ENCODE measurements around the gene ACOD1. TPM values are rescaled to one million over a fixed set of nuclear protein-coding genes. Genes with fewer than 3 reads are reported as not detected.
"Not testable (repeated sequence)": the region's sequence is repeated elsewhere in the genome, so short reads cannot be mapped to it uniquely, and the experiment has no call there.

Gene ACOD1
- total RNA-seq, 1 donor from 2014 or later: not detected

- H3K27ac Mint-ChIP-seq: no peak overlapping the region
- no peak overlapping the region for H3K4me3 Mint-ChIP-seq (ENCODE audit: low read depth)
- H3K27me3 Mint-ChIP-seq (ENCODE audit: low read depth): no peaks in the 10 kb centered on the region
- H3K4me1 Mint-ChIP-seq (ENCODE audit: low read depth): no peaks in the 10 kb centered on the region
- H3K9me3 Mint-ChIP-seq: peaks cover 21% of the 10 kb centered on the region
- intact Hi-C loops (cut with micrococcal nuclease): no loop called here
- no peak for DNase-seq (ENCODE audit: low spot score)
- H3K36me3 Mint-ChIP-seq (ENCODE audit: low read depth): no peaks in the 10 kb centered on the region
Measured at GRCh38 chr13:76958841-76959432, 10.6 kb downstream of the ACOD1 start.

- H3K27me3 Mint-ChIP-seq (ENCODE audit: low read depth); H3K27ac Mint-ChIP-seq; intact Hi-C loops (cut with micrococcal nuclease); H3K4me1 Mint-ChIP-seq (ENCODE audit: low read depth); H3K4me3 Mint-ChIP-seq (ENCODE audit: low read depth); H3K36me3 Mint-ChIP-seq (ENCODE audit: low read depth); DNase-seq (ENCODE audit: low spot score): not testable (repeated sequence)
- H3K9me3 Mint-ChIP-seq: peaks cover 21% of the 10 kb centered on the region
Measured at GRCh38 chr13:76959734-76960133, 11.4 kb downstream of the ACOD1 start.

- intact Hi-C loops (cut with micrococcal nuclease): no loop called here
- H3K9me3 Mint-ChIP-seq: peaks cover under 1% of the 10 kb centered on the region
- H3K27ac Mint-ChIP-seq: no peak overlapping the region
- peaks cover 8% of the 10 kb centered on the region for H3K27me3 Mint-ChIP-seq (ENCODE audit: low read depth)
- H3K36me3 Mint-ChIP-seq (ENCODE audit: low read depth): no peaks in the 10 kb centered on the region
- no peak for DNase-seq (ENCODE audit: low spot score)
- no peak overlapping the region for H3K4me3 Mint-ChIP-seq (ENCODE audit: low read depth)
- no peaks in the 10 kb centered on the region for H3K4me1 Mint-ChIP-seq (ENCODE audit: low read depth)
Measured at GRCh38 chr13:76965759-76966421, 17.6 kb downstream of the ACOD1 start.

GRCh38 chr13:76967031-76967430 lies 18.7 kb downstream of the ACOD1 start:
- H3K9me3 Mint-ChIP-seq: no peaks in the 10 kb centered on the region
- no peaks in the 10 kb centered on the region for H3K4me1 Mint-ChIP-seq (ENCODE audit: low read depth)
- H3K27me3 Mint-ChIP-seq (ENCODE audit: low read depth): peaks cover 13% of the 10 kb centered on the region
- H3K36me3 Mint-ChIP-seq (ENCODE audit: low read depth): no peaks in the 10 kb centered on the region
- intact Hi-C loops (cut with micrococcal nuclease): no loop called here
- no peak overlapping the region for H3K4me3 Mint-ChIP-seq (ENCODE audit: low read depth)
- DNase-seq (ENCODE audit: low spot score): no peak
- no peak overlapping the region for H3K27ac Mint-ChIP-seq

- no peaks in the 10 kb centered on the region for H3K9me3 Mint-ChIP-seq
- H3K36me3 Mint-ChIP-seq (ENCODE audit: low read depth): no peaks in the 10 kb centered on the region
- intact Hi-C loops (cut with micrococcal nuclease): no loop called here
- H3K4me3 Mint-ChIP-seq (ENCODE audit: low read depth): no peak overlapping the region
- no peak overlapping the region for H3K27ac Mint-ChIP-seq
- peaks cover 19% of the 10 kb centered on the region for H3K27me3 Mint-ChIP-seq (ENCODE audit: low read depth)
- no peak for DNase-seq (ENCODE audit: low spot score)
- H3K4me1 Mint-ChIP-seq (ENCODE audit: low read depth): no peaks in the 10 kb centered on the region
Measured at GRCh38 chr13:76968041-76968440, 19.7 kb downstream of the ACOD1 start.

- Mint-ChIP-seq H3K4me3 (ENCODE audit: low read depth) (no peak overlapping the region), H3K4me1 (ENCODE audit: low read depth) (no peaks in the 10 kb centered on the region), H3K27me3 (ENCODE audit: low read depth) (peaks cover 29% of the 10 kb centered on the region), H3K27ac (no peak overlapping the region), H3K36me3 (ENCODE audit: low read depth) (no peaks in the 10 kb centered on the region), H3K9me3 (no peaks in the 10 kb centered on the region)
- intact Hi-C loops (cut with micrococcal nuclease): loop anchor here (10.0 kb wide), 1 partner anchor 145 kb away; no protein-coding TSS in a partner anchor
- DNase-seq (ENCODE audit: low spot score): no peak
Measured at GRCh38 chr13:76969488-76970365, 21.4 kb downstream of the ACOD1 start.

GRCh38 chr13:76971215-76971614 lies 22.9 kb downstream of the ACOD1 start:
- no peak for DNase-seq (ENCODE audit: low spot score)
- Mint-ChIP-seq H3K36me3 (ENCODE audit: low read depth) (no peaks in the 10 kb centered on the region), H3K27me3 (ENCODE audit: low read depth) (peaks cover 29% of the 10 kb centered on the region), H3K27ac (no peak overlapping the region), H3K4me3 (ENCODE audit: low read depth) (no peak overlapping the region), H3K4me1 (ENCODE audit: low read depth) (peaks cover 1% of the 10 kb centered on the region), H3K9me3 (no peaks in the 10 kb centered on the region)
- intact Hi-C loops (cut with micrococcal nuclease): loop anchor here (10.0 kb wide), 1 partner anchor 146 kb away; no protein-coding TSS in a partner anchor

GRCh38 chr13:76971851-76972829 lies 23.8 kb downstream of the ACOD1 start:
- Mint-ChIP-seq H3K27ac (no peak overlapping the region), H3K27me3 (ENCODE audit: low read depth) (peaks cover 32% of the 10 kb centered on the region), H3K9me3 (no peaks in the 10 kb centered on the region), H3K4me1 (ENCODE audit: low read depth) (peaks cover 10% of the 10 kb centered on the region), H3K4me3 (ENCODE audit: low read depth) (no peak overlapping the region), H3K36me3 (ENCODE audit: low read depth) (no peaks in the 10 kb centered on the region)
- intact Hi-C loops (cut with micrococcal nuclease): loop anchor here (10.0 kb wide), 1 partner anchor 147 kb away; no protein-coding TSS in a partner anchor
- no peak for DNase-seq (ENCODE audit: low spot score)

- peaks cover 35% of the 10 kb centered on the region for H3K27me3 Mint-ChIP-seq (ENCODE audit: low read depth)
- no peak overlapping the region for H3K4me3 Mint-ChIP-seq (ENCODE audit: low read depth)
- intact Hi-C loops (cut with micrococcal nuclease): loop anchor here (10.0 kb wide), 1 partner anchor 149 kb away; no protein-coding TSS in a partner anchor
Measured at GRCh38 chr13:76973920-76974617, 25.8 kb downstream of the ACOD1 start.

GRCh38 chr13:76974618-76974975 lies 26.3 kb downstream of the ACOD1 start:
- no peak for DNase-seq (ENCODE audit: low spot score)
- Mint-ChIP-seq H3K9me3 (no peaks in the 10 kb centered on the region), H3K4me3 (ENCODE audit: low read depth) (no peak overlapping the region), H3K27me3 (ENCODE audit: low read depth) (peaks cover 38% of the 10 kb centered on the region), H3K36me3 (ENCODE audit: low read depth) (no peaks in the 10 kb centered on the region), H3K27ac (no peak overlapping the region), H3K4me1 (ENCODE audit: low read depth) (peaks cover 11% of the 10 kb centered on the region)
- intact Hi-C loops (cut with micrococcal nuclease): loop anchor here (10.0 kb wide), 1 partner anchor 150 kb away; no protein-coding TSS in a partner anchor

More at GRCh38 chr13:76973920-76974617, 25.8 kb downstream of the ACOD1 start:
- Mint-ChIP-seq H3K36me3 (ENCODE audit: low read depth) (no peaks in the 10 kb centered on the region), H3K27ac (no peak overlapping the region), H3K4me1 (ENCODE audit: low read depth) (peaks cover 11% of the 10 kb centered on the region), H3K9me3 (no peaks in the 10 kb centered on the region)
- no peak for DNase-seq (ENCODE audit: low spot score)

- no peak overlapping the region for H3K4me3 Mint-ChIP-seq (ENCODE audit: low read depth)
- DNase-seq (ENCODE audit: low spot score): no peak
- no peaks in the 10 kb centered on the region for H3K36me3 Mint-ChIP-seq (ENCODE audit: low read depth)
- H3K27ac Mint-ChIP-seq: no peak overlapping the region
- intact Hi-C loops (cut with micrococcal nuclease): loop anchor here (10.0 kb wide), 1 partner anchor 151 kb away; no protein-coding TSS in a partner anchor
- H3K9me3 Mint-ChIP-seq: no peaks in the 10 kb centered on the region
- H3K4me1 Mint-ChIP-seq (ENCODE audit: low read depth): peaks cover 12% of the 10 kb centered on the region
- H3K27me3 Mint-ChIP-seq (ENCODE audit: low read depth): peaks cover 40% of the 10 kb centered on the region
Measured at GRCh38 chr13:76975863-76976262, 27.6 kb downstream of the ACOD1 start.

All from activated T-helper 2 cell treated with anti-CD3 and anti-CD28 coated beads, Interferon-gamma antibody, Interleukin-2, Interleukin-4, amounts not matched to agents 10 μg/mL and 5 μg/mL and 100 μg/mL, durations not matched to agents 14 hours and 24 hours and 36 hours (primary cell).